Ishikawa (cell line): ENCODE data around the gene SEMA3E.

Source experiments
- CEBPB ChIP-seq: IDR thresholded peaks from 2 replicates; pipeline ENCODE4 v1.6.1; 2012
- CREB1 ChIP-seq: IDR thresholded peaks from 2 replicates; pipeline ENCODE4 v1.6.1; 2012; ENCODE audit warnings: low read depth
- EGR1 ChIP-seq: IDR thresholded peaks from 2 replicates; pipeline ENCODE4 v1.6.1; 2012
- EP300 ChIP-seq: IDR thresholded peaks from 2 replicates; pipeline ENCODE4 v1.6.1; 2012; ENCODE audit warnings: borderline replicate concordance
- FOXM1 ChIP-seq: IDR thresholded peaks from 2 replicates; pipeline ENCODE4 v1.6.1; 2012; ENCODE audit warnings: low read depth, borderline replicate concordance
- MAX ChIP-seq: IDR thresholded peaks from 2 replicates; pipeline ENCODE4 v1.6.1; 2012
- NFIC ChIP-seq: IDR thresholded peaks from 2 replicates; pipeline ENCODE4 v1.6.1; 2012
- RAD21 ChIP-seq: IDR thresholded peaks from 2 replicates; pipeline ENCODE4 v1.6.1; 2012; ENCODE audit warnings: low read depth
- REST ChIP-seq: IDR thresholded peaks from 2 replicates; pipeline ENCODE4 v1.6.1; 2012; ENCODE audit warnings: low read depth, mild to moderate bottlenecking
- TAF1 ChIP-seq: IDR thresholded peaks from 2 replicates; pipeline ENCODE4 v1.6.1; 2012; ENCODE audit warnings: low read depth, mild to moderate bottlenecking
- TCF12 ChIP-seq: IDR thresholded peaks from 2 replicates; pipeline ENCODE4 v1.6.1; 2012; ENCODE audit warnings: low read depth
- TEAD4 ChIP-seq: IDR thresholded peaks from 2 replicates; pipeline ENCODE4 v1.6.1; 2012
- USF1 ChIP-seq: IDR thresholded peaks from 2 replicates; pipeline ENCODE4 v1.6.1; 2012
- YY1 ChIP-seq: IDR thresholded peaks from 2 replicates; pipeline ENCODE4 v1.6.1; 2012; ENCODE audit warnings: low read depth
- ZBTB7A ChIP-seq: IDR thresholded peaks from 2 replicates; pipeline ENCODE4 v1.6.1; 2012; ENCODE audit warnings: low read depth

The SEMA3E gene

GRCh38 chr7:83494683-83495082, 154.3 kb downstream of the SEMA3E start:
- TF ChIP-seq FOXM1 (no peak), NFIC (no peak), RAD21 (no peak), REST (no peak), YY1 (no peak), CREB1 (no peak), CEBPB (no peak), TCF12 (no peak), TAF1 (no peak), MAX (no peak), ZBTB7A (no peak), TEAD4 (no peak), EP300 (no peak), USF1 (no peak), EGR1 (no peak)

- TF ChIP-seq CEBPB = no peak
- TF ChIP-seq TCF12 = no peak
- no peak for TF ChIP-seq MAX
- TF ChIP-seq EGR1 = no peak
- no peak for TF ChIP-seq USF1
- TF ChIP-seq REST = no peak
- TF ChIP-seq NFIC = no peak
- TF ChIP-seq RAD21 = no peak
- TF ChIP-seq YY1 = no peak
- TF ChIP-seq TAF1 = no peak
- TF ChIP-seq CREB1 = no peak
- TF ChIP-seq ZBTB7A = no peak
- no peak for TF ChIP-seq EP300
- no peak for TF ChIP-seq FOXM1
- TF ChIP-seq TEAD4 = no peak
These were observed 156.1 kb downstream of the SEMA3E start for GRCh38 chr7:83492802-83493201.

- no peak for TF ChIP-seq USF1
- no peak for TF ChIP-seq REST
- TF ChIP-seq RAD21 = no peak
These were observed 161.1 kb downstream of the SEMA3E start for GRCh38 chr7:83487801-83488200.

- TF ChIP-seq CREB1 (no peak), RAD21 (no peak), FOXM1 (no peak), TAF1 (no peak), TEAD4 (no peak), MAX (no peak)
These were observed 162.0 kb downstream of the SEMA3E start for GRCh38 chr7:83486957-83487356.

- TF ChIP-seq TCF12 = no peak
- no peak for TF ChIP-seq MAX
- TF ChIP-seq CEBPB = 0 out of 2 replicates have a peak, but pooled peaks have one; percentile 32
- TF ChIP-seq EGR1 = no peak
- no peak for TF ChIP-seq REST
- TF ChIP-seq NFIC = peak; percentile 42; the same call in 1 of the 2 replicates
- TF ChIP-seq ZBTB7A = no peak
- no peak for TF ChIP-seq CREB1
- TF ChIP-seq RAD21 = no peak
- peak; percentile 33; the same call in 1 of the 2 replicates for TF ChIP-seq TEAD4
- TF ChIP-seq USF1 = no peak
- no peak for TF ChIP-seq EP300
These were observed 162.4 kb downstream of the SEMA3E start for GRCh38 chr7:83486536-83486935.
